NCI-H128 (cell line): ENCODE data around the gene ZCCHC2.

ENCODE experiments used
- DNase-seq: peaks from one replicate; lab custom pipeline; 2025; ENCODE audit not compliant: unreplicated experiment; lab: John Stamatoyannopoulos, UW

The ZCCHC2 gene

GRCh38 chr18:62537946-62538345 lies 15.1 kb downstream of the ZCCHC2 start:
- no peak for DNase-seq

- no peak for DNase-seq
Observed at GRCh38 chr18:62538881-62539280, 16.1 kb downstream of the ZCCHC2 start.

DNA sequence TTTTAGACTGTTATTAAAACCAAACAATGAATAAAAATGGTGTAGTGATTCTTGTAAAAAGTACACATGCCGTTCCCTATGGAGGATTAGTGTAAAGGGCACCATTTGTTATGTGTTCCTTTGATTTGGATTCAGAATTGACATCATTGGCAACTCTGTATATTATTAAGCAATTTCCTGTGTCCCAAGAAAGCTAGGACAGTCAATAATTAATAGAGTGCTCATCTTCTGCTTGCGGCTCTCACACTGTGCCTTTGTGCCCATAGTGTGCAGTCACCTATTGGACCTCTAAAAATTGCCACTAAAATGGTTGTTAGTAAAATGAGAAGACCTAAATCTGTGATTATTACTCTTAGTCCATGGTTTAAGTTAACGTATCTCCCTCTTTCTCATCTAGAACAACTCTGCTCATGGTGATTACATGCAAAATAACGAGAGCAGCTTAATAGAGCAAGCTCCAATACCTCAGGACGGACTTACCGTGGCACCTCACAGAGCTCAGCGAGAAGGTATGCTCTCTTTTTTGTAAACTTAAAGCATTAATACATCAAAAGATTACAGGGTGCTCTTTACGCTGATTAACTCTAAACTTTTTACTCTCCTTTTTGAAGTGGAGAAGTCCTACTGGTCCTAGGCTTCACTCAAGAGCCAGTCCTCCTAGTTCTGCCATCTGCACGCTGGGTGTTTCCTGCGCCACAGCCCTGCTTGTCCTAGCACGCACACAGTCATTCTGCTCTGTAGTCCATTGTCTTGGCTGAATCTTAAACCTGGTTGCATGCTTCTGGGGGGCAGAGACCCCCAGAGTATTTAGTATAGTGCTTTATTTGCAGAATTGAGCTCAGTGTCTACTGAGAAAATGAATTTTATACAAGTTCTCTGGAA lies 16.7 kb downstream of the ZCCHC2 start:
- no peak for DNase-seq

DNA sequence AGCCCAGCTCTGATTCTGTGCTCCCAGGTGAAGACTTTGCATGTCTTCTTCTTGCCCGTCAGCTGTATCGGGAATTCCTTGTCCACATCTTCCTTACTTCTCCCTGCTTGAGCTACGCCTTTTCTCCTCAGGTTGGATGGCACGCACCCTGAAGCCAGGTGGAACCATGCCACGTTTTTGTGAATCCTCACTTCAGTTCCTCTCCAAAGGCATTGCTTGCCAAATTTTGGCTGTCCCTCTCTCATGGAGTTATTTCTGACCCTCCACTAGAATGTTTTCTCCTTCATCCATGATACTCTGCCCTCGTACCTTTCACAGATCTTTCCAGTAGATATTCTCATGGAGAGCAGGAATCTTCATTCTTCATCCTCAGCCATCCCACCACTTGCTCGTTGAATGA lies 20.2 kb downstream of the ZCCHC2 start:
- no peak for DNase-seq

DNA sequence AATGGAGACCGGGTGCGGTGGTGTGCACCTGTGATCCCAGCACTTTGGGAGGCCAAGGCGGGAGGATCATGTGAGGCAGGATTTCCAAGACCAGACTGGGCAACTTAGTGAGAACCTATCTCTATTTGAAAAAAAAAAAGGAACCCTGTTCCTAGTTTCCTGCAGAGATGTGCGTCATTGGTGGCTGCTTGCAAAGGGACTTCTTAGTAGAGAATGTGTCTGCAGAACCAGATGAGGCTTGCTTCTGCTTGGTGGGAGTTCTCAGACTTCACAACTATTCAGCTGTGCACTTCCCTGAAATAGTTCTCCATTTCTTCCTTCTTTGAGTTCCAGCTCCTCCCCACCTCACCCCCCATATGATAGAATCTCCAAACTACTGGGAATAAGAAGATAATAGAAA lies 22.3 kb downstream of the ZCCHC2 start:
- DNase-seq: no peak

- DNase-seq: no peak
Observed at GRCh38 chr18:62549755-62550154, 26.9 kb downstream of the ZCCHC2 start.

GRCh38 chr18:62550746-62551145 lies 27.9 kb downstream of the ZCCHC2 start:
- no peak for DNase-seq

GRCh38 chr18:62551972-62552513 lies 29.2 kb downstream of the ZCCHC2 start:
- no peak for DNase-seq

DNA sequence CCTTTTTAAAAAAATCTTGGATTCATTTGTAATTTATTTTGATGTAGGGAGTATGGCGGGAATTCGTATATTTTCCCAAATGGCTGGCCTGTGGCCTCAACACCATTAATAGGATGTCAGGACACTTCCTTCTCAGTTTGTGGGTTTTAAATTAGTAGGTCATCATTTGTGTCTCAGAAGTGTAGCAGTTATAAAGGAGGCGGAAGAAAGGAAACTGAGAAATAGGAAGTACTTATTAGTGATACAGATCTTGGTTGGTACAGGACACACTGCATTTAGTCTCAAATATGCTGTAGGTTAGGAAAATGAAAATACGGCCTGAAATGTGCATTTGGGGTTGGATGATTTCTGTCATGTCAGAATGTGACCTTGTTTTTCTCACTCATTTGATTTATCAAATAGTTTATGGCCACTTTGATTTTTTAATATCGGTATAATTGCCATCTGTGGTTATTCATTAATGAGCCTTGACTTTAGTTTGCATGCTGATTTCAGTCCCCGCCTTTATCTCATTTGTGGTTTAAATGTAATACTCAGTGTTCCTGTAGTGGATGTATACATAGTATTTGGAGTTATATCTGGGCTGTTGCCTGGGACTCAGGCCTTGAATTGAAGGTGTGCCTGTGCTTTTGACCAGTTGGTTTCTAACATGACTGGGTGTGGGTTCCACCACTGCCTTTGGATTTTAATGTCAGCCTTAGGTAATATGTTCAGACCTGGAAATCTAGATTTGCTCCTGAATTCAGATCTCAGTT lies 31.4 kb downstream of the ZCCHC2 start:
- DNase-seq: no peak

- DNase-seq: no peak
Observed at GRCh38 chr18:62555135-62555534, 32.3 kb downstream of the ZCCHC2 start.

DNA sequence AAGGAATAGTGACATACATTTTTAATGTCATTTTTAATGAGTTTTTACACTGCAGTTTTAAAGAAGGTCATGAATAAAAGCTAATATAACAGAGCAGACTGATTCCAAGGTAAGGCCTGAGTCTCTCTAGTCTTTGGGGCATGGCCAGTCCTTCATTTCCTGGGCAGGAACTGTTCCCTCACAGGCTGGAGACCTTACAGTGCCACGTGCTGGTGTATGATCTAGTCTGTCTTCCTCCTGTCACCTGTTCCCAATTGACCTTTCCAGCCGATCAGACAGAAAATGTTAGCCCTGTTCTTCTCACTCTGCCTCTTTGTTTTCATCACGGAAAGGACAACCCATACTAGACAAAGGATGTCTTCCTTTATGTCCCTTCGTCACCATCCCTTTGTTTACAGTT lies 33.6 kb downstream of the ZCCHC2 start:
- no peak for DNase-seq

- no peak for DNase-seq
Observed at GRCh38 chr18:62558015-62558663, 35.3 kb downstream of the ZCCHC2 start.

GRCh38 chr18:62564044-62564443 lies 41.2 kb downstream of the ZCCHC2 start:
- DNase-seq: no peak

- no peak for DNase-seq
Observed at GRCh38 chr18:62566199-62566598, 43.4 kb downstream of the ZCCHC2 start.

GRCh38 chr18:62566818-62567217 lies 44.0 kb downstream of the ZCCHC2 start:
- DNase-seq: no peak

DNA sequence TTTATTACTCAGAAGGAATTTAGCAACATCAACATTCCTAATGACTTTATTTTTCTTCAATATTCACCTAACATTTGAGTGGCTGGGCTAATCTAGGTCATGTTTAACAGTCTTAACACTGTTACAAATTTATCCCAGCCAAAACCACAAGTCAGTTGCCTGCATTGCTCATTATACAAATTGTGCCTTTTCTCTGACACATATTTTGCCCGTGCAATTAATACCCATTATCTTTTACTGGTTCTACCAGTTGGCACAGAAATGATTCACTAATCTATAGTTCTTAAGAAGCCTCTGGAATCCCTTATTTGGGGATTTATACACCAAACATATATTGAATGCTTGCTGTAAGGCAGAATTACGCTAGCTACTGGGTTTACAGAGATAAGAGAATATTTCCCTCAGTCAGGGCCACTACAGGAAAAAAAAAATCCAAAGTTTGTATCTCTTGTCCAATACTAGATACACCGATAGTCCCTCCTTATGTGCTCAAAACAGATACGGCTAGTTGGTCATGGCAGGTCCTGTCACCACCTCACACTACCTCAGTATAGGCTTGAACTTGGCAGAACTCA lies 46.3 kb downstream of the ZCCHC2 start:
- DNase-seq: no peak

- DNase-seq: no peak
Observed at GRCh38 chr18:62571037-62571436, 48.2 kb downstream of the ZCCHC2 start.

- no peak for DNase-seq
Observed at GRCh38 chr18:62571648-62572047, 48.8 kb downstream of the ZCCHC2 start.

DNA sequence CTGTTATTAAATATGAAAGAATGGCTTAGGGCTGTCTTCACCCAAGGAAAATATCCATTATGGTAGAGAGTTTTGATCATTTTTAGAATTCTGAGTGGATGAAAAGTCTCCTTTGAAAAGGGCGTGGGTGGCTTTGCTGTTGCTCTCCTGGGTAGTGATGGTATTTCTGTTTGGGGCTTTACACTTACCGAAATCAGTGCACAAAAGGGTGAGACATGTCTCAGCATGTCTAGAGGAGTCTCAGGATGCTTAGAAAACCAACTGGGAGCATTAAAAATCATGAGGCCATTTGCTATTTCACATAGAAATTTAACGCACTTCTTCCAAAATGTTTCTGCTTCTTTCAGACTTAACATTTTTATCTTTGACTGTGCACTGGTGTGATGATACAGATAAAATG lies 49.6 kb downstream of the ZCCHC2 start:
- DNase-seq: no peak

- DNase-seq: no peak
Observed at GRCh38 chr18:62574776-62575175, 52.0 kb downstream of the ZCCHC2 start.

- DNase-seq: no peak
Observed at GRCh38 chr18:62576271-62576670, 53.4 kb downstream of the ZCCHC2 start.
